Common myeloid progenitor, CD34-positive (primary cell): Measurements from ENCODE around the gene DCAF15.

Experiments used
- CTCF ChIA-PET: fragments of 350-600 bp; sonication (Branson Sonifier 250); formaldehyde crosslinking; loops from one replicate; lab custom pipeline; 2021; ENCODE audit warnings: antibody characterized with exemption; lab: Charles Lee
- POLR2A ChIA-PET: fragments of 350-600 bp; sonication (Branson Sonifier 250); formaldehyde crosslinking; loops from one replicate; lab custom pipeline; 2021; ENCODE audit warnings: antibody characterized with exemption; lab: Charles Lee
- DNase-seq, 3 donors: peaks; one replicate each; pipeline versions ENCODE4 v3.0.0 to v3.0.0-alpha.2; 2013
- H3K27ac ChIP-seq, 2 experiments: 1 replicate in 1 of 2; 2 replicates in 1 of 2; pipeline ENCODE4 v1.7.0; 2013; ENCODE audit warnings: inconsistent platforms in 2 of 2, low read length in 2 of 2, mild to moderate bottlenecking in 2 of 2, low read depth in 1 of 2, moderate library complexity in 1 of 2; ENCODE audit not compliant: severe bottlenecking in 2 of 2, insufficient read depth in 1 of 2, poor library complexity in 1 of 2
- H3K27me3 ChIP-seq, 5 experiments: replicated peaks in 2 of 5; 1 replicate in 3 of 5; 2 replicates in 2 of 5; pipeline versions ENCODE4 v1.6.1 to v1.7.0; 2013; ENCODE audit warnings: low read length in 4 of 5, mild to moderate bottlenecking in 2 of 5, moderate library complexity in 2 of 5, inconsistent platforms in 1 of 5; ENCODE audit not compliant: insufficient read depth in 5 of 5, control insufficient read depth in 4 of 5
- H3K36me3 ChIP-seq, 4 experiments: 1 replicate in 2 of 4; 2 replicates in 2 of 4; pipeline versions ENCODE4 v1.6.1 to v1.7.0; 2013; ENCODE audit warnings: low read length in 3 of 4, control low read depth in 1 of 4, mild to moderate bottlenecking in 1 of 4; ENCODE audit not compliant: control insufficient read depth in 4 of 4, insufficient read depth in 4 of 4
- H3K4me1 ChIP-seq, 4 experiments: 1 replicate in 3 of 4; 2 replicates in 1 of 4; pipeline versions ENCODE4 v1.6.1 to v1.7.1; 2013; ENCODE audit warnings: low read length in 3 of 4, mild to moderate bottlenecking in 3 of 4, control low read depth in 1 of 4, inconsistent platforms in 1 of 4, moderate library complexity in 1 of 4; ENCODE audit not compliant: control insufficient read depth in 4 of 4, insufficient read depth in 4 of 4; ENCODE audit errors: control extremely low read depth in 1 of 4
- H3K4me3 ChIP-seq, 7 experiments: 1 replicate in 4 of 7; 2 replicates in 3 of 7; pipeline versions ENCODE4 v1.5.1 to v1.7.0; 2013; ENCODE audit warnings: mild to moderate bottlenecking in 7 of 7, low read length in 6 of 7, moderate library complexity in 6 of 7, inconsistent platforms in 2 of 7, low read depth in 2 of 7, control low read depth in 1 of 7; ENCODE audit not compliant: insufficient read depth in 4 of 7, control insufficient read depth in 1 of 7; ENCODE audit errors: extremely low read depth in 1 of 7
- H3K9me3 ChIP-seq, 5 experiments: 1 replicate in 4 of 5; 2 replicates in 1 of 5; pipeline versions ENCODE4 v1.6.1 to v1.7.1; 2013; ENCODE audit warnings: low read length in 4 of 5, mild to moderate bottlenecking in 2 of 5, inconsistent platforms in 1 of 5, low read depth in 1 of 5, moderate library complexity in 1 of 5; ENCODE audit not compliant: control insufficient read depth in 4 of 5, insufficient read depth in 2 of 5; ENCODE audit errors: control extremely low read depth in 1 of 5
- WGBS: methylation state at CpG from one replicate; pipeline ENCODE4 v1.1.5; 2013; ENCODE audit not compliant: insufficient coverage; 5-methylcytosine and 5-hydroxymethylcytosine counted together

Gene DCAF15

GRCh38 chr19:13929956-13930355 lies 22.4 kb upstream of the DCAF15 start:
- H3K4me3 ChIP-seq = no peak overlapping the region
- 97% methylated on average over 12 of the region's 17 CpGs for WGBS
- no peak overlapping the region for H3K27ac ChIP-seq
- ChIA-PET POLR2A (no interaction called here), CTCF (interaction anchor here (0.8 kb wide), 1 partner anchor 9 kb away, joined by 3 read pairs; no protein-coding TSS in a partner anchor)
- peaks cover 3 to 39% (median 22%) of the 10 kb centered on the region in 4 experiments for H3K36me3 ChIP-seq
- H3K27me3 ChIP-seq = no peaks in the 10 kb centered on the region
- H3K9me3 ChIP-seq = no peaks in the 10 kb centered on the region
- no peak for DNase-seq
- peaks cover 0 to 5% (median 0%) of the 10 kb centered on the region in 4 experiments for H3K4me1 ChIP-seq

DNA sequence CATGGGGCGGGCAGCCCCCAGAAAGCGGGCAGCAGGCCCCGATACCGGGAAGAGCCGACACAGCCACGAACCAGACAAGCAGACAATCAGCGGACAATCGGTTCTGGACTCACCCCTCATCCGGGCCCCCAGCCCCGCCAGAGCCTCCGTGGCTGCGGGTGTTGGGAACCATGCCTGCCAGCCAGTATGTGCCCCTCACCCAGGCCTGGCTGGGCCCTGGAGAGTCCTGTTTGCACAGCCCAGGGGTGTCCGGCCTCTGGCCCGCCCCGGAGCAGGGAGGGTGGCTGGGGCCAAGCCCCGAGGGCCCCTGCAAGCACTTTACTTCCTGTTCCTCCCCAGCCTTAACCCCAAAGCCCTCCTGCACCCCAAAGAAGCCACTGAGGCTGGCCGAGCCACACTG lies 21.9 kb upstream of the DCAF15 start:
- POLR2A ChIA-PET = no interaction called here
- 96% methylated on average over 13 of the region's 17 CpGs for WGBS
- DNase-seq = no peak
- Histone ChIP-seq H3K9me3 (no peaks in the 10 kb centered on the region), H3K4me1 (peaks cover 0 to 8% (median 0%) of the 10 kb centered on the region in 4 experiments), H3K36me3 (peaks cover 3 to 38% (median 22%) of the 10 kb centered on the region in 4 experiments), H3K27me3 (no peaks in the 10 kb centered on the region), H3K27ac (no peak overlapping the region), H3K4me3 (no peak overlapping the region)
- CTCF ChIA-PET = interaction anchor here (0.8 kb wide), 1 partner anchor 8 kb away, joined by 3 read pairs; no protein-coding TSS in a partner anchor

DNA sequence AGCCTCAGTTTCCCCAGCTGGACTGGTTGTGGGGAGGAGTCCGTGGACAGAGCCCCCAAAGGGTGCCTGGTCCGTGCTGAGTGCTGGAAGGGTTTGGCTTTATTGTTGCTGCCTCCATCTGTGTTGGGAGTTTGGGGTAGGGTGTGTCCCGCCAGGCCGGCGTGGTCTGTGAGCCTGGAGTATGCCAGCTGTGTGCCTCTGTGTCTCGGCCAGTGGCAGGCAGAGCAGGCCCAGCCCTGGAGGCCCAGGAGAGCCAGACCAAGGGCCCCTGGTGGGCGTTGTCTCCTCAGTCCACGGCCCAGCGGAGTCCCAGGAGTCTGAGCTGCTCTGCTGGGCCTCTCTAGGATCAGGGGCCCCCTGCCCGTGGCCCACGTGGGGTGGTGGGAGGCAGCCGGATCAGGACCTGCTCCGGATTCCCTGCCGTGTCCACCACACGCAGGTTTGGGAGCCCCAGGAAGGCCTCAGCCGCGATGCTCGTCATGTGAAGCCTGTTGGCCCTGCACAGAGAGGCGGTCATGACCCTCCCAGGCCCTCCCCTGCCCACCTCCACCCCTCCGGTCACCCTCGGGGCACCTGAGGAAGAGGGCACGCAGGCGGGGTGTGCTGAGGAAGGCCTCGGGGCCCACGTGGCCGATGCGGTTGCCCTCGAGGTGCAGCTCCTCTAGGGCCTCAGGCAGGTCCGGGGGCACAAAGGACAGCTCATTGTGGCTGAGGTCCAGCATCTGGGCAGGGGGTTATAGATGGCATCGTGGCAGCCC lies 20.7 kb upstream of the DCAF15 start:
- Histone ChIP-seq H3K36me3 (peaks cover 3 to 32% (median 19%) of the 10 kb centered on the region in 4 experiments), H3K27me3 (no peaks in the 10 kb centered on the region), H3K4me3 (no peak overlapping the region), H3K9me3 (no peaks in the 10 kb centered on the region), H3K4me1 (peaks cover 0 to 20% (median 3%) of the 10 kb centered on the region in 4 experiments), H3K27ac (no peak overlapping the region)
- WGBS = 95% methylated on average over 28 of the region's 30 CpGs
- CTCF ChIA-PET = interaction anchor here (0.5 to 1.0 kb wide), 2 partner anchors 35 to 52 kb away, joined by 3 read pairs; no protein-coding TSS in a partner anchor
- POLR2A ChIA-PET = no interaction called here
- DNase-seq = no peak

- H3K9me3 ChIP-seq = no peaks in the 10 kb centered on the region
- no peak overlapping the region for H3K27ac ChIP-seq
- CTCF ChIA-PET = interaction anchor here (1.0 to 2.1 kb wide), 4 partner anchors 10 to 53 kb away, joined by 3 to 10 read pairs (median 4); no protein-coding TSS in a partner anchor
- H3K27me3 ChIP-seq = no peaks in the 10 kb centered on the region
- no peak for DNase-seq
- peaks cover 3 to 26% (median 13%) of the 10 kb centered on the region in 4 experiments for H3K36me3 ChIP-seq
- 98% methylated on average over 4 of the region's 6 CpGs for WGBS
- POLR2A ChIA-PET = interaction anchor here (0.6 kb wide), 1 partner anchor 21 kb away, joined by 4 read pairs; no protein-coding TSS in a partner anchor
- peaks cover 0 to 20% (median 3%) of the 10 kb centered on the region in 4 experiments for H3K4me1 ChIP-seq
- H3K4me3 ChIP-seq = no peak overlapping the region
Observed at GRCh38 chr19:13932149-13932637, 20.1 kb upstream of the DCAF15 start.

GRCh38 chr19:13932911-13933393 lies 19.4 kb upstream of the DCAF15 start:
- POLR2A ChIA-PET = interaction anchor here (0.6 kb wide), 1 partner anchor 22 kb away, joined by 4 read pairs; no protein-coding TSS in a partner anchor
- 96% methylated on average over 41 of the region's 42 CpGs for WGBS

DNA sequence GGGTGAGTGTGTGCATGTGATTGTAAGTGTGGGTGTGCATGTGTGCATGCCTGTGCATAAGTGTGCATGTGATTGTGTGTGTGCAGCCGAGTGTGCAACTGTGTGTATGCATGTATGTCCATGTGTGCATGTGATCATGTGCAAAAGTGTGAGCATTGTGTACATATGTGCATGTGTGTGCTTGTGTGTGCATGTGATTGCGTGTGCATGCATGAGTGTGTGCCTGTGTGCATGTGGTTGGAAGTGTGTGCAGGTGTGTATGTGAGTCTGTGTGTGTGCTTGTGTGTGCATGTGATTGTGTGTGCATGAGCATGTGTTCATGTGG lies 17.6 kb upstream of the DCAF15 start:
- Histone ChIP-seq H3K4me1 (peaks cover 0 to 30% (median 15%) of the 10 kb centered on the region in 4 experiments), H3K4me3 (no peak overlapping the region), H3K9me3 (no peaks in the 10 kb centered on the region), H3K27me3 (peaks cover 0 to 11% (median 2%) of the 10 kb centered on the region in 5 experiments), H3K36me3 (peaks cover 0 to 13% (median 6%) of the 10 kb centered on the region in 4 experiments), H3K27ac (no peak overlapping the region)
- peak in 1 of 3 donors; percentile 6 for DNase-seq
- ChIA-PET POLR2A (no interaction called here), CTCF (interaction anchor here (0.7 kb wide), 1 partner anchor 9 kb away, joined by 3 read pairs; no protein-coding TSS in a partner anchor)
- 100% methylated on average over 2 of the region's 2 CpGs for WGBS

More at GRCh38 chr19:13932911-13933393, 19.4 kb upstream of the DCAF15 start:
- Histone ChIP-seq H3K9me3 (no peaks in the 10 kb centered on the region), H3K36me3 (peaks cover 3 to 21% (median 11%) of the 10 kb centered on the region in 4 experiments), H3K4me1 (peaks cover 0 to 23% (median 6%) of the 10 kb centered on the region in 4 experiments), H3K4me3 (no peak overlapping the region), H3K27me3 (peaks cover 0 to 6% (median 2%) of the 10 kb centered on the region in 5 experiments), H3K27ac (no peak overlapping the region)
- CTCF ChIA-PET = interaction anchor here (1.2 to 2.1 kb wide), 5 partner anchors 9 to 121 kb away, joined by 3 to 10 read pairs (median 4); no protein-coding TSS in a partner anchor
- DNase-seq = no peak
